Measurements from ENCODE around the gene ATP8A1.

Gene ATP8A1

DNA sequence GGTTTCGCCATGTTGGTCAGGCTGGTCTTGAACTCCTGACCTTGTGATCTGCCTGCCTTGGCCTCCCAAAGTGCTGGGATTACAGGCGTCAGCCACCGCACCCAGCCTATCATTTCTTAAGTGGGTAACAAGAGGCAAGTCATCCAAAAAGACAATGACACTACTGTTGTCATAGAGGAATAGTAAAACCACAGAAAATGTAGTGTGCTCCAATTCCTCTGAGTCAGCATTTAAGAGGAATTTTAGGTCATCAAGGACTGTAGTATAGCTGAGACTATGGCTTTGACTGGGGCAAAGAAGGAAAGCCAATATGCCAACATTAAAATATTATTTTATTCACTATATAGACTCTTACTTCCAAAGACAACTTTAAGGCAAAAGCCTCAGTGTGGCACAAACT, 48.4 kb downstream of the ATP8A1 start:
- no peak for DNase-seq
- Histone ChIP-seq H3K36me3 (replicated peaks) (no peaks in the 10 kb centered on the region), H3K4me3 (ENCODE audit: low read depth, low read length) (no peak overlapping the region), H3K27ac (no peak overlapping the region), H3K27me3 (replicated peaks) (no peaks in the 10 kb centered on the region)
- TF ChIP-seq, protein P1, sequence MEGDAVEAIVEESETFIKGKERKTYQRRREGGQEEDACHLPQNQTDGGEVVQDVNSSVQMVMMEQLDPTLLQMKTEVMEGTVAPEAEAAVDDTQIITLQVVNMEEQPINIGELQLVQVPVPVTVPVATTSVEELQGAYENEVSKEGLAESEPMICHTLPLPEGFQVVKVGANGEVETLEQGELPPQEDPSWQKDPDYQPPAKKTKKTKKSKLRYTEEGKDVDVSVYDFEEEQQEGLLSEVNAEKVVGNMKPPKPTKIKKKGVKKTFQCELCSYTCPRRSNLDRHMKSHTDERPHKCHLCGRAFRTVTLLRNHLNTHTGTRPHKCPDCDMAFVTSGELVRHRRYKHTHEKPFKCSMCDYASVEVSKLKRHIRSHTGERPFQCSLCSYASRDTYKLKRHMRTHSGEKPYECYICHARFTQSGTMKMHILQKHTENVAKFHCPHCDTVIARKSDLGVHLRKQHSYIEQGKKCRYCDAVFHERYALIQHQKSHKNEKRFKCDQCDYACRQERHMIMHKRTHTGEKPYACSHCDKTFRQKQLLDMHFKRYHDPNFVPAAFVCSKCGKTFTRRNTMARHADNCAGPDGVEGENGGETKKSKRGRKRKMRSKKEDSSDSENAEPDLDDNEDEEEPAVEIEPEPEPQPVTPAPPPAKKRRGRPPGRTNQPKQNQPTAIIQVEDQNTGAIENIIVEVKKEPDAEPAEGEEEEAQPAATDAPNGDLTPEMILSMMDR (IDR thresholded peaks at IDR 0.05; ENCODE audit: low read depth, low read length, missing control alignments): no peak
- in situ Hi-C loops (cut with HindIII; ENCODE audit: low pct_ligation_motif_present, low sequenced_read_pairs): no loop called here

DNA sequence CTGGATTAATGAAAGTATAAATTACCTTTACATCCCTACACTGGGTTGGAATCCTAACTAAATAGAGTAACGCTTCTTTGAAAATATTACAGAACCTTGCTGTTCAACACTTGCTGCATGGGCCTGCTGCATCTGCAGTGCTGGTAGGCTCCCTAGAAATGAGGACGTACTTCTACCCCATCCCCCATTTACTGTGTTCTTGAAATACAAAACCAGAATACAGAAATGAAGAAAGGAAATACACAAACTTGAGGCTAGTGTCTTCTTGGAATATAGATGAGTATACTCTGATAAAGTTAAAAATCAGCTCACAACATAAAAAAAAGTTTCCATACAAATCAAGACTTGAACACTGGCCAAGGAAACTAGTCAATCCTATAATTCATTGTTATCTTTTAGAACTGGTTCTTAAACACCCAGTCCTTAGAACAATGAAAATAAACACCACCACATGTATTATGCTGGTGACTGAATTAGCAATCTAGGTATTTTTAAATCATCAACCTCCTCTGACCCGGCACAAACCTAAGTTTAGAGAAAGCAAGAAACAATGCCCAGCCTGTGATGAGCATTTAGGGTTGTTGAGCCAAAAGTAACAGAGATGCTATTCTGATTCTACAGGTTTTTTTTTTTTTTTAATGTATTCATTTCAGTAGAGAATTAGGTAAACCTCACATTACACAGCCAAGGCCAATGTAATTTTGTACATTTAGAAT, 49.7 kb downstream of the ATP8A1 start:
- TF ChIP-seq, protein P1 (IDR thresholded peaks at IDR 0.05; ENCODE audit: low read depth, low read length, missing control alignments): no peak
- H3K27ac ChIP-seq: no peak overlapping the region

DNA sequence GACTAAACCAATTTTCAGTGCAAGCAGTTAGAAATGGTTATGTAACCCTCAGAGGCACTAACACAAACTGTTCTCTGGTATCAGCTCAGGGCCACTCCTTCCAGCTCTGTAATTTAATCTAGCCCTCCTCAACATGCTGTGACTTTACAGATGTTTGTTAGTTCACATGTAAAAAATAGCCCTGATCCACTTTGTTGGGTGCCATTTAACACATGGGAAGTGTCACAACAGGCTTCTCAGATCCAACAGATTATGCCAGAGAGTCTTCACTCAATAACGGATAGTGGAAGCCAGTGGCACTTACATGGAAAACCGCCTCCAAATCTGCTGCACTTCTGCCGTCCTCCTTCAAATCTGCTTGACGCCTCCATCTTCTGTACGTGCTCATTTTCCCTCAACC, 51.6 kb downstream of the ATP8A1 start:
- no peaks in the 10 kb centered on the region for H3K27me3 ChIP-seq (replicated peaks)
- no peak for DNase-seq
- H3K4me3 ChIP-seq (ENCODE audit: low read depth, low read length): no peak overlapping the region
- H3K36me3 ChIP-seq (replicated peaks): no peaks in the 10 kb centered on the region
- in situ Hi-C loops (cut with HindIII; ENCODE audit: low pct_ligation_motif_present, low sequenced_read_pairs): no loop called here
- no peak overlapping the region for H3K27ac ChIP-seq
- TF ChIP-seq, protein P1 (IDR thresholded peaks at IDR 0.05; ENCODE audit: low read depth, low read length, missing control alignments): no peak

More for the DNA sequence above, 49.7 kb downstream of the ATP8A1 start:
- in situ Hi-C loops (cut with HindIII; ENCODE audit: low pct_ligation_motif_present, low sequenced_read_pairs): no loop called here
- H3K36me3 ChIP-seq (replicated peaks): no peaks in the 10 kb centered on the region
- DNase-seq: no peak
- no peaks in the 10 kb centered on the region for H3K27me3 ChIP-seq (replicated peaks)
- no peak overlapping the region for H3K4me3 ChIP-seq (ENCODE audit: low read depth, low read length)

DNA sequence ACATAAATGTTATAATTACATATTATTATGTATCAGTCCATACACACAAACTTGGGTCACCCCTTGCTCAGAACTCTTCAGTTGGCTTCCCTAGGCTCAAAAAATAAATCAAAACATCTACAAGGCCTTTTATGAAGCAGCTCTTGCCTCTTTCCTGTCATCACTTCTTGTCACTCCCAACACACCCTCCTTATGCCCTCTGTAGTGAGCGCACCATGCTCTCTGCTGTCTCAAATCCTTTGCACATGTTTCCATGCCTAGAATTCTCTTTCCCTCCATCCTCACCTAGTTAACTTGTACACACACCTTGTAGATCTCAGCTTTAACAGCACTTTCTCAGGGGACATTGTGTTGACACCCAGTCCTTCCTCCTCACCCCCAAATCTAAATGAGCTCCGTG, 53.0 kb downstream of the ATP8A1 start:
- in situ Hi-C loops (cut with HindIII; ENCODE audit: low pct_ligation_motif_present, low sequenced_read_pairs): no loop called here
- DNase-seq: no peak
- Histone ChIP-seq H3K4me3 (ENCODE audit: low read depth, low read length) (no peak overlapping the region), H3K36me3 (replicated peaks) (no peaks in the 10 kb centered on the region), H3K27ac (no peak overlapping the region), H3K27me3 (replicated peaks) (no peaks in the 10 kb centered on the region)
- TF ChIP-seq, protein P1 (IDR thresholded peaks at IDR 0.05; ENCODE audit: low read depth, low read length, missing control alignments): no peak

DNA sequence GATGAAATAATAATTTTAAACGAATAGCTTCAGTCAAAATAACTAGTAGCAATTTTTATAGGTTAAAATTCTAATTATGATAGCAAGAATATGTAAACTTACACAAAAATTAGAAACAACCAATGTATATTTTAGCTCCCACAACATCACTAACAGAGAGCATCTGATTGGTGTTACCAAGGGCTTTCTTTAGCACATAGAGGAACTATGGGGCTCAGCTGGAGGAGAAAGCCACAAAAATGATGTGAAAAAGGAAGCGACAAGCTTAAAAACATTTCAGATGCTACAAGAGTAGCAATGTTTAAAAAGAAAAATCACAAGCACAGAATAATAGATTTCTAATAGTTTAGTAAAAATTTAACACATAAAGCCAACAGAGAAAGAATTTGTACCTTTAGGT, 56.3 kb downstream of the ATP8A1 start:
- no peak overlapping the region for H3K4me3 ChIP-seq (ENCODE audit: low read depth, low read length)
- no peaks in the 10 kb centered on the region for H3K27me3 ChIP-seq (replicated peaks)
- H3K27ac ChIP-seq: no peak overlapping the region
- DNase-seq: no peak
- TF ChIP-seq, protein P1 (IDR thresholded peaks at IDR 0.05; ENCODE audit: low read depth, low read length, missing control alignments): no peak
- in situ Hi-C loops (cut with HindIII; ENCODE audit: low pct_ligation_motif_present, low sequenced_read_pairs): no loop called here
- H3K36me3 ChIP-seq (replicated peaks): no peaks in the 10 kb centered on the region

DNA sequence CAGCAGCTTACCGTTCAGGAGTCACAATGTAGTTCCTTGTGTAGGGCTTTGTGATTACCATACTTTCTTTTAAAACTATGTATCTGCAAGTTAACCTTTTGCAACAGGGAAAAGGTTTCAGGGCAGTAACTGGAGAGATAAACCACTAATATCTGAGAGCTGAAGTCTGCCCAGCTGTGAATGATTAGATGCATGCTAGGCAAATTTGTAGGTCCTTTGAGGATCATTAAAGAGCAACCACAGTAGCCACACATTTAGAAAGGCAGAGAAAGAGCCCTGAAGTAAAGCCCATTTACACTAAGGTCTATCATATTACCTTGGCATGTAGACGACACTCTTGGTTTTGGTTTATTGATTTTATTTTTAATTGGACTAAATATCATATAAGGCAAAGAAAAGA, 60.0 kb downstream of the ATP8A1 start:
- no peak for DNase-seq
- in situ Hi-C loops (cut with HindIII; ENCODE audit: low pct_ligation_motif_present, low sequenced_read_pairs): no loop called here

More for the DNA sequence above, 60.0 kb downstream of the ATP8A1 start:
- TF ChIP-seq, protein P1 (IDR thresholded peaks at IDR 0.05; ENCODE audit: low read depth, low read length, missing control alignments): no peak
- Histone ChIP-seq H3K27me3 (replicated peaks) (no peaks in the 10 kb centered on the region), H3K27ac (no peak overlapping the region), H3K4me3 (ENCODE audit: low read depth, low read length) (no peak overlapping the region), H3K36me3 (replicated peaks) (no peaks in the 10 kb centered on the region)
